Duodenal mucosa (tissue), 2 donors: ENCODE data around the gene OR8U1.
"Not testable (repeated sequence)": the region's sequence is repeated elsewhere in the genome, so short reads cannot be mapped to it uniquely, and the experiment has no call there.

Source experiments
- H3K27ac ChIP-seq: one replicate; pipeline ENCODE4 v1.7.0; 2013; ENCODE audit warnings: low read depth, low read length
- H3K27me3 ChIP-seq, 2 donors: one replicate each; pipeline ENCODE4 v1.7.0; 2013; ENCODE audit warnings: low read length in 2 of 2, control low read depth in 1 of 2; ENCODE audit not compliant: insufficient read depth in 2 of 2, control insufficient read depth in 1 of 2
- H3K36me3 ChIP-seq, 2 donors: one replicate each; pipeline ENCODE4 v1.7.0; 2013; ENCODE audit warnings: low read length in 2 of 2, control low read depth in 1 of 2; ENCODE audit not compliant: insufficient read depth in 2 of 2, control insufficient read depth in 1 of 2
- H3K4me1 ChIP-seq, 2 donors: one replicate each; pipeline ENCODE4 v1.7.0; 2013; ENCODE audit warnings: low read length in 2 of 2, control low read depth in 1 of 2; ENCODE audit not compliant: insufficient read depth in 2 of 2, control insufficient read depth in 1 of 2
- H3K4me3 ChIP-seq, 2 donors: one replicate each; pipeline ENCODE4 v1.7.0; 2013; ENCODE audit warnings: low read length in 2 of 2, low read depth in 1 of 2
- H3K9ac ChIP-seq, 2 donors: one replicate each; pipeline ENCODE4 v1.7.0; 2013; ENCODE audit warnings: low read length in 2 of 2, low read depth in 1 of 2
- H3K9me3 ChIP-seq, 2 donors: one replicate each; pipeline ENCODE4 v1.7.0; 2013; ENCODE audit warnings: low read length in 2 of 2, control low read depth in 1 of 2; ENCODE audit not compliant: control insufficient read depth in 1 of 2

The OR8U1 gene

DNA sequence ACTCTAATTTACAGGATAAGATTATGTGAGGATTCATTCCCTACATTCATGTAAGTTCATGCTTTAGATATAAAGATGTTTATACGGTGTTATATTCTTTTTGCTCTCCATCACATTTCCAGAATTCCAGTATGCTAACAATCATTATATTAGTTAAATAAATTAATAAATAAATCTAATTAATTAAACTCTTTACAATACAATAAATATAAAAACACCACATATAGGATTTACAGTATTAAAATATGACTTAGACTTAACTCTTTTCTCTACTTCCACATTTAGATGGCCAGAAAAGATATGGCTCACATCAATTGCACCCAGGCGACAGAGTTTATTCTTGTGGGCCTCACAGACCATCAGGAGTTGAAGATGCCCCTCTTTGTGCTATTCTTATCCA lies at the start of gene OR8U1:
TSS of gene OR8U1 (plus strand) at position 301 of the 400 bp plus-strand sequence. CDS start at position 301, 0 bp downstream.
- Histone ChIP-seq H3K9me3 (peaks cover 7 to 16% of the 10 kb centered on the region in 2 donors), H3K36me3 (no peaks in the 10 kb centered on the region), H3K4me1 (no peaks in the 10 kb centered on the region), H3K27me3 (no peaks in the 10 kb centered on the region), H3K27ac (no peak within 1 kb of the TSS), H3K9ac (no peak within 1 kb of the TSS), H3K4me3 (no peak within 1 kb of the TSS)

DNA sequence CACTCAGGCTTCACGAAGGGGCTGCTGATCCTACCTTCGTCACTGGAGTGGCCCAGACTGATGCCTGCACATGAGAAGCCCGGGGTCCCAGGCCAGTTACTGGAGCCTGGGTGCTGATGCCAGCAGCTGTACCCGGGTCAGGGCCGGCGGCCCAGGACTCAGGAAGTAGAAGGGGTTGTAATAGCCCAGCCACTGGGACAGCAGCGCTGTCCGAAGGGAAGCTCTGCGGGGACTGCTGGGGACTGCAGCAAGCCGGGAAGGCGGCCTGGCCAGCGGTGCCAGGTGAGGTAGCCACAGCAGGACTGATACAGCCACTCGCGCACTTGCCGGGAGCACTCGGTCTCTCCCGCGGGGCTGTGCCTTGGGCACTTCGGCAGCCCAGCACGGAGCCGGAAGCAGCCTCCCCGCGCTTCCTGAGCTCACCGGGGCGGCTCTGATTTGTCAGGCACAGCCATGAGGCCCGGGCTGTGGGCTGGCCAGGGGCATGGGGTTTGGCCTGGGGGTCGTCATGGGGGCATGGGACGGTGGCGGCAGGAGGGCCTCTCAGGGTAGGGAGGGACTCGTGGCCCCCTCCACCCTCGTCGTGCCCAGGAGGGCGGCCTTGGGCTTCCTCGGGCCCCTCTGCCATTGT lies 43.4 kb upstream of the OR8U1 start:
- Histone ChIP-seq H3K27me3 (no peaks in the 10 kb centered on the region), H3K9ac (no peak overlapping the region), H3K4me3 (no peak overlapping the region), H3K36me3 (no peaks in the 10 kb centered on the region), H3K27ac (no peak overlapping the region), H3K4me1 (no peaks in the 10 kb centered on the region), H3K9me3 (peaks cover 5 to 11% of the 10 kb centered on the region in 2 donors)

DNA sequence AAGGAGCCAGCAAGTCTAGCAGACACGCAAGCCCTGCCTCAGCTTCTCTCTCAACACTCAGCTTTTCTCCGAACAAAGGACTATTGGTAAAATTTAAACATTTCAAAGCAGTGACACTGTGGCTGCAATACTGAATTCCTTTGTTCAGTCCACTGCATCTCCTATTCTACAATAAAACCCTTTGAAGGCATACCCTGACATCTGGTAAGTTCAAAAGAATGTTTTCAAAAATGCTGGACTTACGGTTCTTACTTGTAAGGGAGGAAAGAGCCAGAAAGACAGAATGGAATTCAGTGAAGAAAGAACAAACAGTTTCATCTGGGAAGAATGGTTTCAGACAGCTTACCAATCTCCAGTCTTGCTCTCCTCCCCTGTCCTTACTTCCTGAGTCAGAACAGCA lies 42.3 kb upstream of the OR8U1 start:
- H3K27me3 ChIP-seq, result no peaks in the 10 kb centered on the region
- H3K9ac ChIP-seq, result no peak overlapping the region
- H3K4me3 ChIP-seq, result no peak overlapping the region
- H3K27ac ChIP-seq, result no peak overlapping the region
- H3K4me1 ChIP-seq, result no peaks in the 10 kb centered on the region
- H3K9me3 ChIP-seq, result peaks cover 8 to 11% of the 10 kb centered on the region in 2 donors
- H3K36me3 ChIP-seq, result no peaks in the 10 kb centered on the region

DNA sequence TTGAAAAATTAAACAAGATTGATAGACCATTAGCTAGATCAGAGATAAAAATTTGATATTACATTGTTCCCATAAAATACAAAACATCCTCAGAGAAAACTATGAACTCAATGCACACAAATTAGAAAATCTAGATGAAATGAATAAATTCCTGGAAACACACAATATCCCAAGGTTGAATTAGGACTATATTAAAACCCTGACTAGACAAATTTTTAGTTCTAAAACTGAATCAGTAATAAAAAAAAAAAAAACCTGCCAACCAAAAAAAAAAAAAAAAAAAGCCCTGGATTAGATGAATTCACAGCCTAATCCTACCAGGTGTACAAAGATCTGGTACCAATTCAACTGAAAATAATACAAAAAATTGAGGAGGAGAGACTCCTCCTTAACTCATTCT lies 35.1 kb upstream of the OR8U1 start:
- Histone ChIP-seq H3K27me3 (no peaks in the 10 kb centered on the region), H3K9me3 (peaks cover 10 to 13% of the 10 kb centered on the region in 2 donors), H3K9ac (no peak overlapping the region), H3K4me3 (no peak overlapping the region), H3K27ac (no peak overlapping the region), H3K4me1 (no peaks in the 10 kb centered on the region), H3K36me3 (no peaks in the 10 kb centered on the region)

DNA sequence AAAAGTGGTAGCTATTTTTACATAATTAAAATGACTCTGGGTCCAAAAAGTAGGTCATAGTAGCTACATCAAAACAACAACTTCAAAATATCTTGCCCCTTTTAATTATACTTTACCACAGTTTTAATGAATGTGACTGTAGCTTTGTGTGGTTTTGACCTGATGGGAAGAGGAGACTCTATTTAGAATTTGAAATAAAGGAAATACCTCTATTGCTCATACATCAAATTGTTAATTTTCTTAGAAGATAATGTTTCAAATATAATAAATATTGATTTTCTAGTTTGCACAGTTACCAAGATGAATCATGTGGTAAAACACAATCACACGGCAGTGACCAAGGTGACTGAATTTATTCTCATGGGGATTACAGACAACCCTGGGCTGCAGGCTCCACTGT lies 29.7 kb upstream of the OR8U1 start, which contains the start of gene OR8K1:
TSS of gene OR8K1 (plus strand) at position 301 of the 400 bp plus-strand sequence. CDS start at position 301, 0 bp downstream.
- H3K4me3 ChIP-seq, result no peak within 1 kb of the TSS
- no peaks in the 10 kb centered on the region for H3K4me1 ChIP-seq
- H3K36me3 ChIP-seq, result no peaks in the 10 kb centered on the region
- no peak within 1 kb of the TSS for H3K27ac ChIP-seq
- no peak within 1 kb of the TSS for H3K9ac ChIP-seq
- no peaks in the 10 kb centered on the region for H3K27me3 ChIP-seq
- H3K9me3 ChIP-seq, result peaks cover 5 to 7% of the 10 kb centered on the region in 2 donors

DNA sequence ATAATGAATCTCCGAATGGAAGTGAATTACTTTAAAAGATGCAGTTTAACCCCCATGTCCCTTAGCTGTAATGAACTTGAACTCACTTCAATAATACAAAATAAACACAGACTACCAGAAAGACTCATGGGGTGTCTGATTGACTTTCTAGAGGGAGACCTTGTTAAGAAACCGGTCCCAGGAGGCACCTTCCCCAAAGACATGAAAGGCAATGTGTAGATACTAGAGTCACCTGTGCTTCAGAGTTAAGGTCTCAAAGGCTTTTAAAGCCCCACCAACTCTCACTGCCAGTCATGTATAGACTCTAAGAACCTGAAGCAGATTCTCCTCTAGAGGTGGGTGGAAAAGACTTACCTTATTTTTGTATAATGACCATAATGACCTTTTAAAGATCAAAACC lies 21.4 kb upstream of the OR8U1 start, which contains the start of gene OR8J1:
TSS of gene OR8J1 (plus strand) at position 301 of the 400 bp plus-strand sequence. CDS start 5,956 bp downstream, outside the sequence.
- H3K36me3 ChIP-seq, result no peaks in the 10 kb centered on the region
- H3K4me1 ChIP-seq, result no peaks in the 10 kb centered on the region
- H3K27me3 ChIP-seq, result no peaks in the 10 kb centered on the region

DNA sequence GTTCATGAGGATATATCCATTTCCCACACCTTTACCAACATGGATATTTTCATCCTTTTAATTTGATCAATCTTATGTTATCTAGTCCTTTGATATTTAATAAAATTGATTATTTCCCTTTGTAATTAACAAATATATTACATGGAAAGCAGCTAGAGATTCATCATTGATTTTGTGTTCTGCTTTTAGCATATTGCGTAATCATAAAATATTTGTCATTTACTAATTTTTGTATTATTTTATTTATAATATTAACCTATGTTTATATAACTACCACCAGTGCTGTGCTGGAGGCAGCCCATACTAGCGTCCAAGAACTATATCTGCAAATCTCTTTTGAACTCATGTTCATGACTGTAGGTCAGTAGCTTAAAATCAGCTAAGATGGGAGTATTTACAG lies 4.7 kb downstream of the OR8U1 start:
- H3K4me1 ChIP-seq, result no peaks in the 10 kb centered on the region
- H3K9me3 ChIP-seq, result peaks cover 8 to 15% of the 10 kb centered on the region in 2 donors
- no peak overlapping the region for H3K27ac ChIP-seq
- H3K9ac ChIP-seq, result no peak overlapping the region
- H3K4me3 ChIP-seq, result no peak overlapping the region
- H3K36me3 ChIP-seq, result no peaks in the 10 kb centered on the region
- H3K27me3 ChIP-seq, result no peaks in the 10 kb centered on the region

More for the DNA sequence above, 21.4 kb upstream of the OR8U1 start, which contains the start of gene OR8J1:
- no peak within 1 kb of the TSS for H3K4me3 ChIP-seq
- no peak within 1 kb of the TSS for H3K9ac ChIP-seq
- no peaks in the 10 kb centered on the region for H3K9me3 ChIP-seq
- no peak within 1 kb of the TSS for H3K27ac ChIP-seq

DNA sequence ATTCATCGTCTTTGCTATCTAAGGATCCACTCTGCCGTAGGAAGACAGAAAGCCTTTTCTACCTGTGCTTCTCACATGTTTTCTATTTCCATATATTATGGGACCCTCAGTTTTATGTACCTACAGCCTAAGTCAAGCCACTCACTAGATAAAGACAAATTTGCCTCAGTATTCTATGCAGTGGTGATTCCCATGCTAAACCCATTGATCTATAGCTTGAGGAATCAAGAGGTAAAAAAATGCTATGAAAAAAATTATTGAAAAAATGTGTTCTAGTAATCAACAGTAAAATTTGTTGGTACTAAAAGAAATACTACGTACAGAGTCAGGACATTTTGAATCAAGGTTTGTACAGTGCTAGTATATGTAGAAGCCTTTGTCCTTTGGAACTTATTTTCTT lies 19.0 kb downstream of the OR8U1 start:
- Histone ChIP-seq H3K27me3 (no peaks in the 10 kb centered on the region), H3K4me1 (no peaks in the 10 kb centered on the region), H3K9ac (no peak overlapping the region), H3K9me3 (peaks cover 2 to 10% of the 10 kb centered on the region in 2 donors), H3K27ac (no peak overlapping the region), H3K4me3 (no peak overlapping the region), H3K36me3 (no peaks in the 10 kb centered on the region)

DNA sequence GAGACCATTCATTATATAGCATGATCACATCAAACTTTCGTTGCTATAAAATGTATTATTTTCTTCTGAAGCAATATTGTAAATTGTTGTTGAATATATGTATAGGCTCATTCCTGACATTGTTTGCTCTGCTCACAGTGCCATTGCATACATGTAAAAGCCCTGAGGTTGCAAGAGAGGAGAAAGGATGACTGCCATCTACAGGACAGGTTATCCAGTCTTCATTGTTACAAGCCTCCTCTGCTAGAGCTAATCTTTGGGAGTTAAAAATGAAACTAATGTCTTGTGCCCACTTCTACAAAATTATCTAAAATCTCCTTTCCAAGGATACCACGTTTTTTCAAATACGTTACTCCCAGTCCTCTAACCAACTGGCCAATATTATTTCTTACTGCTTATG lies 20.6 kb downstream of the OR8U1 start:
- Histone ChIP-seq H3K27me3 (no peaks in the 10 kb centered on the region), H3K27ac (no peak overlapping the region), H3K9me3 (peaks cover 2 to 9% of the 10 kb centered on the region in 2 donors), H3K36me3 (no peaks in the 10 kb centered on the region), H3K4me3 (no peak overlapping the region), H3K4me1 (no peaks in the 10 kb centered on the region), H3K9ac (no peak overlapping the region)

DNA sequence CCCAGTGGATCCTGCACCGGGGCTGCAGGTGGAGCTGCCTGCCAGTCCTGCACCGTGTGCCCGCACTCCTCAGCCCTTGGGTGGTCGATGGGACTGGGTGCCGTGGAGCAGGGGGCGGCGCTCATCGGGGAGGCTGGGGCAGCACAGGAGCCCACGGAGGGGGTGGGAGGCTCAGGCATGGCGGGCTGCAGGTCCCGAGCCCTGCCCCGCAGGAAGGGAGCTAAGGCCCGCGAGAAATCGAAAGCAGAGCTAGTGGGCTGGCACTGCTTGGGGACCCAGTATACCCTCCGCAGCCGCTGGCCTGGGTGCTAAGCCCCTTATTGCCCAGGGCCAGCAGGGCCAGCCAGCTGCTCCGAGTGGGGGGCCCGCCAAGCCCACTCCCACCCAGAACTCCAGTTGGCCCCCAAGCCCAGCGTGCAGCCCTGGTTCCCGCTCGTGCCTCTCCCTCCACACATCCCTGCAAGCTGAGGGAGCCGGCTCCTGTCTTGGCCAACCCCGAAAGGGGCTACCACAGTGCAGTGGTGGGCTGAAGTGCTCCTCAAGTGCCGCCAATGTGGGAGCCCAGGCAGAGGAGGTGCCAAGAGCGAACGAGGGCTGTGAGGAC lies 26.5 kb downstream of the OR8U1 start:
- not testable (repeated sequence) for H3K27me3 ChIP-seq, H3K36me3 ChIP-seq, H3K4me3 ChIP-seq

More for the DNA sequence above, 26.5 kb downstream of the OR8U1 start:
- not testable (repeated sequence) for H3K4me1 ChIP-seq, H3K9ac ChIP-seq, H3K27ac ChIP-seq, H3K9me3 ChIP-seq
